Progenitor cell of endocrine pancreas (in vitro differentiated cells): ENCODE results near the gene ULK4. TPM values are rescaled to one million over a fixed set of nuclear protein-coding genes. Genes with fewer than 3 reads are reported as not detected.
A peak's percentile ranks its signal among the peaks of the same experiment; 100 is the strongest.

Source experiments
- DNase-seq: peaks from one replicate; pipeline ENCODE4 v3.0.0; 2021; ENCODE audit warnings: low spot score; ENCODE audit not compliant: unreplicated experiment
- H3K27ac Mint-ChIP-seq: 2 replicates; pipeline ENCODE4 v1.8.0; 2021; ENCODE audit warnings: mild to moderate bottlenecking, moderate library complexity, mixed read lengths
- H3K27me3 Mint-ChIP-seq: 2 replicates; pipeline ENCODE4 v1.8.0; 2021; ENCODE audit warnings: mixed read lengths
- H3K36me3 Mint-ChIP-seq: 2 replicates; pipeline ENCODE4 v1.8.0; 2022; ENCODE audit warnings: mixed read lengths; ENCODE audit not compliant: insufficient read depth
- H3K4me1 Mint-ChIP-seq: 2 replicates; pipeline ENCODE4 v1.8.0; 2021; ENCODE audit warnings: low read depth, mixed read lengths
- H3K4me3 Mint-ChIP-seq: 2 replicates; pipeline ENCODE4 v1.8.0; 2021; ENCODE audit warnings: low read depth, mild to moderate bottlenecking, moderate library complexity, mixed read lengths
- H3K9me3 Mint-ChIP-seq: 2 replicates; pipeline ENCODE4 v1.8.0; 2021; ENCODE audit warnings: low read depth, mixed read lengths
- CTCF ChIP-seq: fragments of 200-600 bp; sonication (generic); IDR thresholded peaks from one replicate; pipeline ENCODE4 v1.5.0; 2021; ENCODE audit warnings: antibody characterized with exemption, mild to moderate bottlenecking; ENCODE audit not compliant: unreplicated experiment
- total RNA-seq: library from RNA; stranded (reverse); gene quantifications from 2 replicates; pipeline ENCODE4 v1.2.1, GENCODE V29; 2021

The ULK4 gene
- total RNA-seq, 1 donor from 2014 or later, result 14.2 TPM

DNA sequence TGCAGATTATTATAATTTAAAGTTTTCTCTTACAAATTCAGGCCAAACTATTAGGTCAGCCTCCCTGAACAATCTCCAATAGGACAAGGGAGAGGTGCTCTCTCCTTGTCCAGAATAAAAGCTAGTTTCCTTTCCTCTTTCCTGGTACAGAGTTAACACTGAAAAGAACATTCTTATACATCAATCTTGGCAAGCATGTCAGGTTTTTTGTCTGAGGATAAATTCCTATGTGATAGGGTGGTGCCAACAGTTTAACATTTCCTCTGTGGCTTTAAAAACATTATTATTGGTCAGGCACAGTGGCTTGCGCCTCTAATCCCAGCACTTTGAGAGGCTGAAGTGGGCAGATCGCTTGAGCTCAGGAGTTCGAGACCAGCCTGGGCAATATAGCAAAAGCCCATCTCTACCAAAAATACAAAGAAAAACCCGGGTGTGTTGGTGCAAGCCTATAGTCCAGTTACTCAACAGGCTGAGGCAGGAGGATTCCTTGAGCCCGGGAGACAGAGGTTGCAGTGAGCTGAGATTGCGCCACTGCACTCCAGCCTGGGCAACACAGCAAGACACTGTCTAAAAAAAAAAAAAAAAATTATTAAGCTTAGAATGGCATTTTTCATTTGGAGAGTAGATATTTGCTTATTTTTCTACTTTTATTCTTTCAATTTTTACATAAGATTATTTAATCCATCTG lies 13.7 kb upstream of the ULK4 start:
- H3K9me3 Mint-ChIP-seq, result no peaks in the 10 kb centered on the region
- no peak overlapping the region for H3K4me3 Mint-ChIP-seq
- H3K36me3 Mint-ChIP-seq, result no peaks in the 10 kb centered on the region
- no peak for DNase-seq
- H3K27me3 Mint-ChIP-seq, result peaks cover 6% of the 10 kb centered on the region
- peaks cover 5% of the 10 kb centered on the region for H3K4me1 Mint-ChIP-seq
- H3K27ac Mint-ChIP-seq, result no peak overlapping the region
- TF ChIP-seq CTCF, result no peak

DNA sequence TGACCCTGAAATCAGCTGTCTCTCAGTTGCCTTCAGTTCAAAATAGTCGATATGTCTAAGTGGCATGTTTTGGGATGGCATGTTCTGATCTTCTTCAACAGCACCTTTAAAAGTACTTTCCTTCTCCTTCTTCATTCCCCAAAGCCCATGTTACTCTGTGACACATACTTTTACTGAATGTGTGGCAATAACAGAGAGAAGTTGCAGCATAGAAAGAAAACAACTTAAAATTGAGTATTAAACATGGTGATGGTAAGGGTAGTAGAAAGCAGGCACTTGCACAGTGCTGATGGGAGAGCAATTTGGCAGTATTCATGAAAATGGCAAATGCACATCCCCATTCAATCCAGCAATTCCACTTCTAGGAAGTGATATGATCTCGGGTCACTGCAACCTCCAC lies 12.3 kb upstream of the ULK4 start:
- no peaks in the 10 kb centered on the region for H3K9me3 Mint-ChIP-seq
- TF ChIP-seq CTCF, result no peak
- no peak overlapping the region for H3K27ac Mint-ChIP-seq
- no peak overlapping the region for H3K4me3 Mint-ChIP-seq
- no peaks in the 10 kb centered on the region for H3K36me3 Mint-ChIP-seq
- no peak for DNase-seq
- H3K27me3 Mint-ChIP-seq, result peaks cover 6% of the 10 kb centered on the region
- peaks cover 5% of the 10 kb centered on the region for H3K4me1 Mint-ChIP-seq

GRCh38 chr3:41972802-41973201 lies 10.9 kb upstream of the ULK4 start:
- no peak for TF ChIP-seq CTCF
- H3K4me3 Mint-ChIP-seq, result no peak overlapping the region
- no peaks in the 10 kb centered on the region for H3K36me3 Mint-ChIP-seq

DNA sequence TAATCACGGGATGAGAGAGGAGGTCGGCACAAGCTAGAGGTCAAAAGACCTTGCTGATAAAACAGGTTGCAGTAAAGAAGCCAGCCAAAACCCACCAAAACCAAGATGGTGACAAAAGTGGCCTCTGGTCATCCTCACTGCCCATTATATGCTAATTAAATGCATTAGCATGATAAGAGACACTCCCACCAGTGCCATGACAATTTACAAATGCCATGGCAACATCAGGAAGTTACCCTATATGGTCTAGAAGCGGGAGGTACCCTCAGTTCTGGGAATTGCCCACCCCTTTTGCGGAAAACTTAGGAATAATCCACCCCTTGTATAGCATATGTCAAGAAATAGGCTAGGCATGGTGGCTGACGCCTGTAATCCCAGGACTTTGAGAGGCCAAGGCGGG lies 4.3 kb upstream of the ULK4 start:
- no peak for DNase-seq
- Mint-ChIP-seq H3K36me3 (no peaks in the 10 kb centered on the region), H3K9me3 (no peaks in the 10 kb centered on the region), H3K27ac (peak overlapping the region; percentile 13), H3K4me3 (no peak overlapping the region), H3K27me3 (peaks cover 8% of the 10 kb centered on the region), H3K4me1 (peaks cover under 1% of the 10 kb centered on the region)
- TF ChIP-seq CTCF, result no peak

More at GRCh38 chr3:41972802-41973201, 10.9 kb upstream of the ULK4 start:
- H3K4me1 Mint-ChIP-seq, result peaks cover 5% of the 10 kb centered on the region
- no peak for DNase-seq
- peaks cover 6% of the 10 kb centered on the region for H3K27me3 Mint-ChIP-seq
- no peak overlapping the region for H3K27ac Mint-ChIP-seq
- H3K9me3 Mint-ChIP-seq, result no peaks in the 10 kb centered on the region

GRCh38 chr3:41963823-41964222 lies 1.9 kb upstream of the ULK4 start:
- H3K27me3 Mint-ChIP-seq, result peaks cover 8% of the 10 kb centered on the region
- no peaks in the 10 kb centered on the region for H3K36me3 Mint-ChIP-seq
- no peak overlapping the region for H3K4me3 Mint-ChIP-seq
- DNase-seq, result no peak
- TF ChIP-seq CTCF, result no peak
- no peak overlapping the region for H3K27ac Mint-ChIP-seq
- H3K4me1 Mint-ChIP-seq, result peaks cover 6% of the 10 kb centered on the region
- no peaks in the 10 kb centered on the region for H3K9me3 Mint-ChIP-seq
